Hepatocyte (in vitro differentiated cells): ENCODE data around the gene SNRNP70.

ENCODE experiments used
- CTCF ChIP-seq: fragments of 200-600 bp; sonication (generic); IDR thresholded peaks from 2 replicates; pipeline ENCODE4 v1.5.1; 2016; ENCODE audit warnings: antibody characterized with exemption, mild to moderate bottlenecking; ENCODE audit not compliant: poor library complexity
- EZH2 ChIP-seq: fragments of 200-600 bp; sonication (generic); IDR thresholded peaks from 2 replicates; pipeline ENCODE4 v1.6.1; 2016; ENCODE audit warnings: antibody characterized with exemption, mild to moderate bottlenecking, borderline replicate concordance

- TF ChIP-seq CTCF: no peak
- no peak for TF ChIP-seq EZH2
These were observed 50.4 kb downstream of the SNRNP70 start for GRCh38 chr19:49135686-49136085.
